ENCODE data around the gene OCRL.

DNA sequence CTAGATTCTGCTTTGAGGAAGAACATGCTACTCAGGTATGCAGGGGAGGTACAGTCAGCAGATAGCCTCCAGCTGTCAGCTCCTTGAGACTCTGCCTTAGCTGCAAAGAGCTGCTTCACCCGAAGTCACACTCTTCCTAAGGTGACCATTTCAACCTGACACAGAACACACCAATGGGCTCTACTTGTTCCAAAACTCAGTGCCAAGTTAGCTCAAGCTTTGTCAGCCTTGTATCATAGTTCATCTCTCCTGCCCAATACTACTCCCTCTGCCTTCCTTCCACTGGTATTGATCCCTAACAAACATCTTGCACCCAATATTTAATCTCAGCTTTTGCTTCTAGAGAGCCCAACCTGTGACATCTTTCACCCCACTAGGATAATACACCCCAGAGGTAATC, 8.9 kb upstream of the OCRL start:
- TF ChIP-seq, protein P1, sequence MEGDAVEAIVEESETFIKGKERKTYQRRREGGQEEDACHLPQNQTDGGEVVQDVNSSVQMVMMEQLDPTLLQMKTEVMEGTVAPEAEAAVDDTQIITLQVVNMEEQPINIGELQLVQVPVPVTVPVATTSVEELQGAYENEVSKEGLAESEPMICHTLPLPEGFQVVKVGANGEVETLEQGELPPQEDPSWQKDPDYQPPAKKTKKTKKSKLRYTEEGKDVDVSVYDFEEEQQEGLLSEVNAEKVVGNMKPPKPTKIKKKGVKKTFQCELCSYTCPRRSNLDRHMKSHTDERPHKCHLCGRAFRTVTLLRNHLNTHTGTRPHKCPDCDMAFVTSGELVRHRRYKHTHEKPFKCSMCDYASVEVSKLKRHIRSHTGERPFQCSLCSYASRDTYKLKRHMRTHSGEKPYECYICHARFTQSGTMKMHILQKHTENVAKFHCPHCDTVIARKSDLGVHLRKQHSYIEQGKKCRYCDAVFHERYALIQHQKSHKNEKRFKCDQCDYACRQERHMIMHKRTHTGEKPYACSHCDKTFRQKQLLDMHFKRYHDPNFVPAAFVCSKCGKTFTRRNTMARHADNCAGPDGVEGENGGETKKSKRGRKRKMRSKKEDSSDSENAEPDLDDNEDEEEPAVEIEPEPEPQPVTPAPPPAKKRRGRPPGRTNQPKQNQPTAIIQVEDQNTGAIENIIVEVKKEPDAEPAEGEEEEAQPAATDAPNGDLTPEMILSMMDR (conservative IDR thresholded peaks at IDR 0.05) = no peak
- no peak for TF ChIP-seq ZFX (IDR thresholded peaks at IDR 0.05)

All from C4-2B (cell line).